ENCODE results near the gene ARHGAP28. TPM values are rescaled to one million over a fixed set of nuclear protein-coding genes. Genes with fewer than 3 reads are reported as not detected.

The ARHGAP28 gene
- total RNA-seq, 1 donor from 2014 or later: 1.5 TPM

DNA sequence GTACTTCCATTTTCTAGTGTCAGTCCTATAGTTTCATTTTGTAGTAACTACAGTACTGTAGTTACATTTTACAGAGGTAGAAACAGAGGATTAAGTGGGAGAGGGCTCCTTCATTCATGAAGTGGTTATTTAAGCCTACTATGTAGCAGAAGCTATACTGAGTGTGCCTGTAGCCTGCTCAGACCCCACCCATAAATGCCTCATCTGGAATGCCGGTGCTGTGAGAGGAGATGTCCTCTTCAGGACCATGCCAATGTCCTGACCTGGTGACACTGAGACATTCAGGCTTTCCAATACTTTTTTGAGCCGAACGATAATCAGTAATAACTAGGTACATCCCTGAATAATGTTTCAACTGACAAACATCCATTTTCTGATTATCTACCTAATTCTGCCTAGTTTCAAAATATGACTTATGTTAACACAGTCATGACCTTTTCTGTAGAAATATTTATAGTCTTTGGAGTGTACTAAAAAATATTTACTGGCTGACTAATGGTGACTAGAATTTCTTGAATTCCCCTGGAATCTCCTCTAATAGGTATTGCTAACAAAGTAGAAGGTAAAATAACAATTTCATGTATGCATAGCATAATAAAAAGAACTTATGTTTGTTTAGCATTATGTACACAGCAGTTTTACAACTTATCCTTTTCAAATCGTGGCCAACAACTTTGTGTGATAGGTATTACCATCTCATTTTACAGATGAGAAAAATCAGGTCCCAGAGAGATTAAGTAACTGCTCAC is 10.2 kb upstream of the ARHGAP28 start:
- H3K9me3 ChIP-seq (replicated peaks): no peaks in the 10 kb centered on the region
- no peaks in the 10 kb centered on the region for H3K36me3 ChIP-seq
- intact Hi-C loops (cut with micrococcal nuclease): no loop called here

DNA sequence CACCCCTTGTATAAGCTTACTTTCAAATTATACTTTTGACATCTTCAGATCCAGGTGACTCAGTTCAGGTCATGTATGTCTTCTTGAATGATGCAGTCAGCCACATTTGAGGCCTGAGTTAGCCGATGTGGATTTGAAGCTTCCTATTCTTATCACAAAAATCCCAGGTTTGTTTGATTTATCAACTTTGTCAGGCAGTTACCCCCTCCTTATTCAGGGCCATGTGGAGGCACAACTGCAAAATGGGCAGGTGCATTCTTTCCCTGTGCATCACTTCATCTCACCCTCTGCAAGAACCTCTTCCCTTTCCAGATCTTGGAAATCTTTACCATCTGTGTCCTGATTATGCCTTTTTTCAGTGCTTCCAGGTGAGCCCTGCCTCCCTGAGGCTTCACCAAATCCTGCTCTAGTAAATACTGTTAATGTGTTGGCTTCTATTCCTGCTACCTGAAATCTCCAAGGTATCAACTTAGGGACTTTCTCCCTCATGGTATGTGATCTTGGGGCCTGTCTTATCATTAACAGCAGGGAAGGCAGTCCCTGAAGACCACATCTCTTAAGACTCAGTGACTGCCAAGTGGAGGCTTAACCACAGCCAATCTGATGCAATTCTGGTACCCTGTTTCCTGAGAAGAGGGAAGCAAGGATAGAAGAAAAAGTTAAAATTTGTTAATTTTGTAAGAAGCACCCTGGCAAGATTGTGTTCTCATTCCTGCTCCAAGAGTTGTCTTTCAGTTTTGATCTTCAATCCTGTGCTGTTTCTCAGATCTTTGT is 9.4 kb upstream of the ARHGAP28 start:
- Histone ChIP-seq H3K4me3 (no peak overlapping the region), H3K4me1 (no peaks in the 10 kb centered on the region), H3K36me3 (no peaks in the 10 kb centered on the region), H3K27ac (replicated peaks) (no peak overlapping the region), H3K9me3 (replicated peaks) (no peaks in the 10 kb centered on the region), H3K27me3 (ENCODE audit: low read depth) (no peaks in the 10 kb centered on the region)
- intact Hi-C loops (cut with micrococcal nuclease): no loop called here
- TF ChIP-seq, protein P1, sequence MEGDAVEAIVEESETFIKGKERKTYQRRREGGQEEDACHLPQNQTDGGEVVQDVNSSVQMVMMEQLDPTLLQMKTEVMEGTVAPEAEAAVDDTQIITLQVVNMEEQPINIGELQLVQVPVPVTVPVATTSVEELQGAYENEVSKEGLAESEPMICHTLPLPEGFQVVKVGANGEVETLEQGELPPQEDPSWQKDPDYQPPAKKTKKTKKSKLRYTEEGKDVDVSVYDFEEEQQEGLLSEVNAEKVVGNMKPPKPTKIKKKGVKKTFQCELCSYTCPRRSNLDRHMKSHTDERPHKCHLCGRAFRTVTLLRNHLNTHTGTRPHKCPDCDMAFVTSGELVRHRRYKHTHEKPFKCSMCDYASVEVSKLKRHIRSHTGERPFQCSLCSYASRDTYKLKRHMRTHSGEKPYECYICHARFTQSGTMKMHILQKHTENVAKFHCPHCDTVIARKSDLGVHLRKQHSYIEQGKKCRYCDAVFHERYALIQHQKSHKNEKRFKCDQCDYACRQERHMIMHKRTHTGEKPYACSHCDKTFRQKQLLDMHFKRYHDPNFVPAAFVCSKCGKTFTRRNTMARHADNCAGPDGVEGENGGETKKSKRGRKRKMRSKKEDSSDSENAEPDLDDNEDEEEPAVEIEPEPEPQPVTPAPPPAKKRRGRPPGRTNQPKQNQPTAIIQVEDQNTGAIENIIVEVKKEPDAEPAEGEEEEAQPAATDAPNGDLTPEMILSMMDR (IDR thresholded peaks at IDR 0.05; ENCODE audit: borderline replicate concordance): no peak
- DNase-seq: no peak

More for the DNA sequence above, 10.2 kb upstream of the ARHGAP28 start:
- TF ChIP-seq, protein P1 (IDR thresholded peaks at IDR 0.05; ENCODE audit: borderline replicate concordance): no peak
- Histone ChIP-seq H3K27ac (replicated peaks) (no peak overlapping the region), H3K4me1 (no peaks in the 10 kb centered on the region), H3K27me3 (ENCODE audit: low read depth) (no peaks in the 10 kb centered on the region), H3K4me3 (no peak overlapping the region)
- DNase-seq: no peak

GRCh38 chr18:6721755-6722154 is 7.8 kb upstream of the ARHGAP28 start:
- intact Hi-C loops (cut with micrococcal nuclease): no loop called here
- DNase-seq: no peak
- Histone ChIP-seq H3K9me3 (replicated peaks) (no peaks in the 10 kb centered on the region), H3K4me1 (no peaks in the 10 kb centered on the region), H3K36me3 (no peaks in the 10 kb centered on the region), H3K27ac (replicated peaks) (no peak overlapping the region), H3K27me3 (ENCODE audit: low read depth) (no peaks in the 10 kb centered on the region), H3K4me3 (no peak overlapping the region)
- TF ChIP-seq, protein P1 (IDR thresholded peaks at IDR 0.05; ENCODE audit: borderline replicate concordance): no peak

DNA sequence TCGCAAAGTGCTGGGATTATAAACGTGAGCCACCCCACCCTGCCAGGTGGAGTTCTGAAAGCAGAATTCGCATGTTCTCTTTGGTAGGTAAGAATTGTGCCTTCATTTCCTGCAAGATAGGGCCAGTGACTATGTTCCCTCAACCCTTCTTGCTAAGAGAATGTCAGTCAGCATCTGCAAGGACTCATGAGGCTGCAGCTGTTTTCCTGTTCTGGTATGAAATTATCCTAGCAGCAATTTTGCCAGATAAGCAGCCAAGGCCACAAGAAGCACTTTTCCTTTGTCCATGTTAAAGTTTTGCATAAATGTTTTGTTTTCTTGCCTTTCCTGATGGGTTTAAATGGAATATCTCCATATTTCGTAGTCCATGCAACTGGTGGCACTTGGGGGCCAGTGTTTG is 6.8 kb upstream of the ARHGAP28 start:
- peak overlapping the region; percentile 16 for H3K27ac ChIP-seq (replicated peaks)
- no peaks in the 10 kb centered on the region for H3K4me1 ChIP-seq
- no peaks in the 10 kb centered on the region for H3K27me3 ChIP-seq (ENCODE audit: low read depth)
- no peaks in the 10 kb centered on the region for H3K9me3 ChIP-seq (replicated peaks)
- no peaks in the 10 kb centered on the region for H3K36me3 ChIP-seq
- H3K4me3 ChIP-seq: no peak overlapping the region
- intact Hi-C loops (cut with micrococcal nuclease): no loop called here
- DNase-seq: no peak
- TF ChIP-seq, protein P1 (IDR thresholded peaks at IDR 0.05; ENCODE audit: borderline replicate concordance): no peak

GRCh38 chr18:6724331-6724730 is 5.2 kb upstream of the ARHGAP28 start:
- H3K27ac ChIP-seq (replicated peaks): no peak overlapping the region
- TF ChIP-seq, protein P1 (IDR thresholded peaks at IDR 0.05; ENCODE audit: borderline replicate concordance): no peak

More at GRCh38 chr18:6724331-6724730, 5.2 kb upstream of the ARHGAP28 start:
- no peaks in the 10 kb centered on the region for H3K9me3 ChIP-seq (replicated peaks)
- no peak for DNase-seq
- H3K4me3 ChIP-seq: no peak overlapping the region
- H3K27me3 ChIP-seq (ENCODE audit: low read depth): no peaks in the 10 kb centered on the region
- peaks cover 4% of the 10 kb centered on the region for H3K4me1 ChIP-seq
- intact Hi-C loops (cut with micrococcal nuclease): no loop called here
- H3K36me3 ChIP-seq: no peaks in the 10 kb centered on the region
